Measurements from ENCODE around the gene ONECUT2.
A peak's percentile ranks its signal among the peaks of the same experiment; 100 is the strongest.

Gene ONECUT2

GRCh38 chr18:57439609-57439968 is 4.4 kb downstream of the ONECUT2 start:
- CTCF ChIA-PET: interaction anchor here (1.1 to 1.7 kb wide), 4 partner anchors 8 to 570 kb away, joined by 3 to 5 read pairs (median 4); no protein-coding TSS in a partner anchor
- no peak for TF ChIP-seq CTCF (IDR thresholded peaks at IDR 0.05; ENCODE audit: control extremely low read depth, extremely low read depth, low read depth, missing control alignments)
- POLR2A ChIA-PET: no interaction called here
- peak; percentile 24 for DNase-seq (ENCODE audit: extremely low spot score)

- ChIA-PET CTCF (interaction anchor here (1.2 to 1.6 kb wide), 2 partner anchors 9 to 570 kb away, joined by 3 read pairs; no protein-coding TSS in a partner anchor), POLR2A (no interaction called here)
- peak; percentile 19 for DNase-seq (ENCODE audit: extremely low spot score)
- TF ChIP-seq CTCF (IDR thresholded peaks at IDR 0.05; ENCODE audit: control extremely low read depth, extremely low read depth, low read depth, missing control alignments): no peak
Observed at GRCh38 chr18:57439985-57440330, 4.8 kb downstream of the ONECUT2 start.

GRCh38 chr18:57440331-57441070 is 5.3 kb downstream of the ONECUT2 start:
- peak; percentile 21 for DNase-seq (ENCODE audit: extremely low spot score)
- ChIA-PET POLR2A (no interaction called here), CTCF (interaction anchor here (1.2 to 1.6 kb wide), 2 partner anchors 9 to 571 kb away, joined by 3 read pairs; no protein-coding TSS in a partner anchor)
- TF ChIP-seq CTCF (IDR thresholded peaks at IDR 0.05; ENCODE audit: control extremely low read depth, extremely low read depth, low read depth, missing control alignments): no peak

- no peak for TF ChIP-seq CTCF (IDR thresholded peaks at IDR 0.05; ENCODE audit: control extremely low read depth, extremely low read depth, low read depth, missing control alignments)
- POLR2A ChIA-PET: no interaction called here
- no peak for DNase-seq (ENCODE audit: extremely low spot score)
- CTCF ChIA-PET: no interaction called here
Observed at GRCh38 chr18:57441071-57441794, 6.1 kb downstream of the ONECUT2 start.

- no peak for TF ChIP-seq CTCF (IDR thresholded peaks at IDR 0.05; ENCODE audit: control extremely low read depth, extremely low read depth, low read depth, missing control alignments)
- ChIA-PET POLR2A (no interaction called here), CTCF (no interaction called here)
- no peak for DNase-seq (ENCODE audit: extremely low spot score)
Observed at GRCh38 chr18:57443247-57443646, 8.1 kb downstream of the ONECUT2 start.

- DNase-seq (ENCODE audit: extremely low spot score): no peak
- no peak for TF ChIP-seq CTCF (IDR thresholded peaks at IDR 0.05; ENCODE audit: control extremely low read depth, extremely low read depth, low read depth, missing control alignments)
- CTCF ChIA-PET: no interaction called here
- POLR2A ChIA-PET: no interaction called here
Observed at GRCh38 chr18:57443702-57444101, 8.5 kb downstream of the ONECUT2 start.

Data from GM10248 (cell line).